HL-60 (cell line): ENCODE measurements around the gene ATP6V0D1.

Source experiments
- CTCF ChIP-seq: IDR thresholded peaks from one replicate; pipeline ENCODE4 v1.5.1; 2011; ENCODE audit warnings: low read length, control low read depth, inconsistent platforms; ENCODE audit not compliant: insufficient read depth
- POLR2AphosphoS5 ChIP-seq: IDR thresholded peaks from 2 replicates; pipeline ENCODE4 v1.6.1; 2012; ENCODE audit warnings: low read depth

GRCh38 chr16:67449739-67450138 lies 31.2 kb downstream of the ATP6V0D1 start:
- no peak for TF ChIP-seq CTCF
- TF ChIP-seq POLR2AphosphoS5 = no peak
